ENCODE results near the gene CCDC34. TPM values are rescaled to one million over a fixed set of nuclear protein-coding genes. Genes with fewer than 3 reads are reported as not detected.
"Not testable (repeated sequence)": the region's sequence is repeated elsewhere in the genome, so short reads cannot be mapped to it uniquely, and the experiment has no call there.

Gene CCDC34
- total RNA-seq, 1 experiment from 2014 or later, result 15.3 TPM

DNA sequence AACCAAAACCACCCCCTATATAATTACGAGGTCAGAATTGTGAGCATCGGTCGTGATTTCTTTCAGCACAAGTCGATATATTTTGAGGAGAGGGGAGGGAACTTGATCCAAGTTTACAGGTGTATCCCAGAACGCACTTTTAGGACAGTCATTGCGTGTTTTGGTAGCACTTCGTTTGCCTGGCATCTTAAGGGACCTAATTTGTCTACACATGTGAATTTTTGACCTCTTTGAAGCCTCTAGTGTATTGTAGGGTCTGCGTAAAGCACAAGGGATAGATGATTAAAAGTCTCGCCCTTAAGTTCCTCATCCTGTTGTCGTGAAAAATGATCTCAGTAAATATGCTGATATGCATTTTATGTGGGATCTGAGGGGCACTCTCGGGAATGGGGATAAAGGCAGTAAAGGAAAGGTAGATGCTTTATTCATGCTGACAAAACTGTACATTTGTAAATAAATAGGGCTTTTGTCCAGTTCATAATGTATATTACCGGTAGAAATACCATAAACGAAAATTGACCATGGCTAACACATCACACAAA lies 632 bp upstream of the CCDC34 start:
- no peak for DNase-seq (ENCODE audit: low read depth)

- no peak for DNase-seq (ENCODE audit: low read depth)
Measured at GRCh38 chr11:27361649-27362431, 1.2 kb downstream of the CCDC34 start.

GRCh38 chr11:27358296-27358695 lies 4.7 kb downstream of the CCDC34 start:
- DNase-seq (ENCODE audit: low read depth), result no peak

DNA sequence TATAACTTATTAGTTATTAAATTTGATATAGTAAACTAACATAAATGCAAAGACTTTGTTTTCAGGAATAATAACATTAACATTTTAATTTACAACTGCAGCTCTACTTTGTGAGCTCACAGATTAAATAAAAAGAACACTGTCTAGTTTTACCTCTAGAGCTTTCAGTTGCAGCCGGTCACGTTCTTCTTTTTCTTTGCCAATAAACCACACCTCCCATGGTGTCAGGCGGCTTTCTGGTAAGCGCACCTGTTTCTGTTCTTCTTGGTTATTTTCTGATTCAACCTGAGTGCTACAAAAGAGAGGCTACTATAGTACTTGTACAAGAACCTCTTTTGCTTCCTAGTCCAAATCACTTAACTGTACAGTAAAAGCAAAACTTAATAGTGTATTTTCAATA lies 5.8 kb downstream of the CCDC34 start:
- no peak for DNase-seq (ENCODE audit: low read depth)

DNA sequence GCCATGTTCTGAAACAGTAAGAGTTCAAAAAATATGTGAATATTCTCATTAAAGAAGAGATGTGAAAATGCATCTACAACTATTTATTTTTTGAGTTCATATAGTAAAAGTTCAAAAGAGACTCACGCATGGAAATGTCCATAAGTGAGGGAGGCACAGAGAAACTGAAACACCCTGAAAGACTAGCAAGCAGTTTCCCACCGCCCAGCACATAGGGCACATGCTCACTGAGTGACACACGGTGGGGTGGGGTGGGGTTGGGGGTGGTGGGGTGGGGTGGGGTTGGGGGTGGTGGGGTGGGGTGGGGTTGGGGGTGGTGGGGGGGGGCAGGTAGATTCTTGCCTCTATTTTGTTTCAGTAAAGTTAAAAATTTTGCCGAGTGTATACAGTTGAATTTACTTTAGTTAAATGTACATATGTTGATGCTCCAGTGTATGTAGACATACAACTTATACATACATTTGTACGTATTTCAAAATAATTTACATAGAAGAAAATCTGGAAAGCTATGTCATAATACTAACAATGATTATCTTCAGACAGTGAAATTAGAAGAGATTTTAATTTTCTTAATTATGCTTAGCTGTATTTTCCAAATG lies 6.3 kb downstream of the CCDC34 start:
- DNase-seq (ENCODE audit: low read depth), result no peak

DNA sequence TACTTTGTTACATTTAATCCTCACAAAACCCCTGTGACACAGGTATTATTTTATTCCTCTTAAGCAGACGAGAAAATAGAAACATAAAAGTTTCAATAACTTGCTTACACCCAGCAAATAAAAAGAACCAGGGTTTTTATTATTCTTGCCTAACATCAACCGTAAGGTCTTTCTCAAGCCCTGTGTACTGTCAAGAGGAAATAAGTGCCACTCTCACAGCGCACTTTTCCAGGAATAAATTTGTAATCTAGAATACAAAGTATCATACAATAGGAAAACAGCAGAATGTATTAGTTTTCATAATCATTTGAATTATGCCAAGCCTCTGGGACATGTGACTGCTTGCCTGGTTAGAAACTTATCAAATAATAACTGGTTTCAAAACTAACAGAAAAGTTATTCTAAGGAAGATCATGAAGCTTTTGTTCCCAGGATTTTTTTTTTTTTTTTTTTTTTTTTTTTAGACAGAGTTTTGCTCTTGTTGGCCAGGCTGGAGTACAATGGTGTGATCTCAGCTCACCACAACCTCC lies 7.4 kb downstream of the CCDC34 start:
- DNase-seq (ENCODE audit: low read depth), result no peak

- no peak for DNase-seq (ENCODE audit: low read depth)
Measured at GRCh38 chr11:27354359-27354965, 8.6 kb downstream of the CCDC34 start.

DNA sequence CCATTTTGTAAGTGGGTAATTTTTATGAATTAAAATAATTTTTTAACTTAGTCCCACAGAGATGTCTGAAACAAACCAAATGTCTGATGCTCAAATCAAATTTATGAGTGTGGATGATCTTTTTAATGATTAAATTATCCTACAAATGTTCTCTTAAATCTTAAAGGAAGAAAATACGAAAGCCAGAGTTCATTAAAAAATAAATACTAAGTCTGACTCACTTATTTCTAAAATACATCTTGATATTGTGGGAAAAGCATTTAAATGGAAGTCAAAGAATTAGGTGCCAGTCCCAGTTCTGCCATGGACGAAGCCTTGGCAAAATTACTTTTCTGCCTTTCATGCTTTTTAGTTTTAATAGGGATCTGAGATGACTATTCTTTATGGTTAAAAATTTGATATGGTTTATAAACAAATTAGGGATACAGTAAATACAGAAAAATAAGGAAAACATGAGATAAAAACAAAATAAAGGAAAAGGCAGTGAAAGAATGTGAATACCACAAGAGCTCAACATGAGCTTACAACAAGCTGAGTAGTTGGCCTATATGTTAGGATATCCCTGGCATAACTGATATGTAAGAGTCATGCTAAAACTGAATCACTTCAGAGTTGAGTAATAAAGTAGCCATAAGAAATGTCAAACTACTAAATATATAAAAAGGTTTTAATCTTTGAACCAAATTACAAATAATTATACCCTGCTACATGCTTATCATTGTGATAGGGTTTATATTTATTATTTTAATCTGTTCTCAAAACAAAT lies 9.2 kb downstream of the CCDC34 start:
- no peak for DNase-seq (ENCODE audit: low read depth)

GRCh38 chr11:27352781-27353180 lies 10.2 kb downstream of the CCDC34 start:
- no peak for DNase-seq (ENCODE audit: low read depth)

DNA sequence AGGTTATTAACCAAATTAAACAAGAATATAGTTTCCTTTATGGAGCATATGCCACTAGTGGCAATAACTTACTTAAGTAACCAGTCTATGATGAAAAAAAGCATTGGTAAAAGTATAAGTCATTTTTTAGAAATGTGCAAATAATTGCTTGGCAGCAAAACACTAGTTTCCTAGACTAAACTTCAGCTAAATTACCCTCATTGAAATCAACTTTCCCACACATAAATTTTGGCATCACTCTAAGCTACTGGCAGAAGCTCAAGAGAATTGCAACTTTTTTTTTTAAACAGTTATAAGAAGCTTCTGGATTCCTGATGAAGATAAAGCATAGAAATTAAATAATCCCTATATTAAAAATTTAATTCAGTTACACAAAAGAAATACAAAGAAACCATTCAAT lies 12.5 kb downstream of the CCDC34 start:
- peak; percentile 27 for DNase-seq (ENCODE audit: low read depth)

DNA sequence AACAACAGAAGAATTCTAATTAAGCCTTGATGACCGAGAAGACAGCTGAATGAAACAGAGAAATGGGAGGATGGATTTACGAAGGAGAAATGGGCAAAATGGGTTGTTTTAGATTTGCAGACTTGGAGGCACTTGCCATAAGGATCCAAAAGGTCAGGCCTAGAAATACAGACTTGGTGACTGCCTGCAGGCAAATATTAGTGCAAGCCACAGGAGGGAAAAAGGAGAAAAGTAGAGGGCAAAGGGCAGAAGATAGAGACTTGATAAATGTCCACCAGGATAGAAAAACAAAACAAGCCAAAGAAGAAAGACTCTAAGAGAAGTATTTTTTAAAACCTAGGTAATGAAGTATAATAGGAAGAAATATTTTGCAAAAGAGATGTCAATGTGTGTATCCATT lies 13.1 kb downstream of the CCDC34 start:
- no peak for DNase-seq (ENCODE audit: low read depth)

DNA sequence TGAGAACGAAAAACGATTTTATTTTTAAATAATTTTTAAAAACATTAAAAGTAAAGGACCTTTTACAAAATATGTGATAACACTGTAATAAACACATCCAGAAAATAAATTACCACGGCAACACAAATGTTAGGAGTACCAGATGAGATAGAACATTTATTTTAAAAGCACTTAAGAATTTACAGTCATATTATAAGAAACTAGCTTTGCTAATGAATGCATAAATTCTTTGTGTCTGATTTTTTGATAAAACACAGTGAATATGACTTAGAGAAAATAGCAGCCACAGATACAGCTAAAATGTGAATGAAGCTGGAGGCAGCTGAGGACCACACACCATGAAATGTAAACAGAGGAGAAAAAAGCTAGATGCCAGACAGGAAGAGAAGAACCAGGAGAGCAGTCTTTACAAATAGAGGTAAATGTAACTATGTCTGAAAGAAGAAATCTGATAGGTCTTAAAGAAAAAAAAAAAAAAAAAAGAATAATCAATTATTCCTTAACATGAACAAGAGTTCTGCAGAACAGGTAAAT lies 14.6 kb downstream of the CCDC34 start:
- DNase-seq (ENCODE audit: low read depth), result no peak

DNA sequence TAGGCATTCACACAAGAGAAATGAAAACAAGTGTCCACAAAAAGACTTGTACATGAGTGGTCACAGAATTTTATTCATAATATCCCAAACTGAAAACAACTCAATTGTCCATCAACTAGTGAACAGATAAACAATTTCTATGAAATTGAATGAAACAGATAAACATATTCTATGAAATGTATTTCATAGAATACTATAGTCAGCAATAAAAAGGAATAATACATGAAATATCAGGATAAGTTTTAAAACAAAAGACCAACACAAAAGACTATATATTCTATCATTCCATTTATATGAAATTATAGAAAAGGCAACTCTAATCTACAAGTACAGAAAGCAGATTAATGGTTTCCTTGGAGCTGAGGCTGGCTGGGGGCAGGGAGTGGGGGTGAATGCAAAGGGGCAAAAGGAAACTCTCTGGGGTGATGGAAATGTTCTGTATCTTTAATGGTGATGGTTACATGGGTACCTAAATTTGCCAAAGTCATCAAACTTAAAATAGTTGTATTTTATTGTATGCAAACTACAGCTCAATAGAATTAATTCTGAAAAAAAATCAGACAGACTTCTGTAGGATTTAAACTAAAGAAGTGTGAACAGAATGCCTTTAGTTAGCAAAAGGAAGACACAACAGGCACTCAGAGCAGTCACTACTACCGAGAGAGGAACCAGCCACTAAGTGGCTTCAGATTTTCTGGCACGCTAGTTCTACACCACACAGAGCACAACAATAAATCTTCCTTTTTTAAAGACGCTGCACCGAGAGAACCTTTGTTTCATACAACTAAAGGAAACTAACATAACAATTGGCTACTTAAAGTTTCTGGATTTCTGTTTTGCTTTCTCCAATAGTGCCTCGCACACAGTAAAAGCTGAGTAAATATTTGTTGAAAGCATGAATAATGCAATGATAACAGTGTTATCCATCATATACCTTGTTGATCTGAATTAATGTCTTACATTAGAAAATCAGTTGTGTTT lies 15.4 kb downstream of the CCDC34 start:
- DNase-seq (ENCODE audit: low read depth), result no peak

- DNase-seq (ENCODE audit: low read depth), result no peak
Measured at GRCh38 chr11:27339941-27340340, 23.1 kb downstream of the CCDC34 start.

GRCh38 chr11:27334764-27335163 lies 28.3 kb downstream of the CCDC34 start:
- not testable (repeated sequence) for DNase-seq (ENCODE audit: low read depth)

DNA sequence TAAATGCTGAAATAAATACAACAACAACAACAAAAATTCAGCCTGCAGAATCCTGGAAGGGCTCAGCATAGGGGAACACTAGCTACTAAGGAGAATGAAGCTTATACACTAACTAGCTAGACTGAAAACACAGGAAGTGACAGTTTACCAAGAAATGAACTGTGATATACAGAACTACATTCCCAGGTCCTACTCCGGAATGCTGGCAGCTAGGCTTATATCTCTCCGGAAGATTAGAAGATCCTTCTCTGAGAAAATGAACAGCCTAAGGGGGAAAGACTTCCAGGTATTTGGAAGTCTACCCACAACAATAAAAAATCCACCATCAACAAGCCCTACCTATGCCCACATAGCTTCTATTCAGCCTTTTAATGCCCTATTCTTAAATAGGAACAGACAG lies 31.0 kb downstream of the CCDC34 start:
- DNase-seq (ENCODE audit: low read depth), result peak; percentile 39

DNA sequence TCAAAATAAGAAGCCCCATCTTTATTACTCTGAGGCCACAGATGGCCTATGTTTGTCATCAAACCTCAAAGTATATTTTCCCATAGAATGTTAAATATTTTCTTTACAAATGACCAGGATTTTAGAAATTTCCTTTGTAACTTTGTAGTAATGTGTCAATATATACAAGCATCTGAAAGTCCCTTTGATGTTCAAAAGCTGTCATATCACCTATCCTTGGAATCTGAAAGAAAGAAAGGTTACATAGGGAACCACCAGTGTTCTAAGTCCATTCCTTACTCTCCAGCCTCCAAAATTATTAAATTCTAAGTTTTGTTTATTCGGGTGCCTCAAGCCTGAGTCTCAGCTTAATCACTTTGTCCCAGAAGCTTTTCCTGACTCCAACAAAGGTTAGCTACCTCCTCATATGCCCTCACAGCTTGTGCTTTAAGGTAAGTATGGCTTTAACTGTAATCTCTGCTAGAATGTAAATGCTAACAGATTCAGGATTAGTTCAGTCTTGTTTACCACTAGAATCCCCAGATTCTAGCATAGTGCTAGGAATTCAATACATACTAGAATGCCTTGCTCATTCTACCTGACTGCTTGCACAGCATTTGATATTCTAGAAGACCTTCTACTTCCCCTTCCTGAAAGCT lies 32.3 kb downstream of the CCDC34 start:
- DNase-seq (ENCODE audit: low read depth), result no peak

- DNase-seq (ENCODE audit: low read depth), result peak; percentile 39
Measured at GRCh38 chr11:27329867-27330632, 33.0 kb downstream of the CCDC34 start.

DNA sequence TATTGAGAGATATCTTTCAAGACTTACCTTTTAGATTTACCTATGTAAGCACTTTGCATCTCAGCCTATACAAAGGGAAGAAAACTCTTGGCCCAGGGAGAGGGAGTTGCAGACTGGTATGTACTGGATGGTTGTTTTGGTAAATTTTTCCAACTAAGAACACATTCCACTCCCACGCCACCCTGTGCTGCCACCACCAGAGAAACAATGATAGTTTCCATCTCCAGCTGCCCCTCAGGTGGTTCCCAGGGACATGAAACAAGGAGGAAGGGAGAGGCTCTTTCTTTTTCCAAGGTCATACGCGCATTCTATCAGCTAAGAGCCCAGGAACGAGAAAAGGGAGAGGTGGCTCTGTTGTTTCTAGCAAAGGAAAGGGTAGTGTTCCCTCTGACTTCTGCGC lies 34.4 kb downstream of the CCDC34 start:
- DNase-seq (ENCODE audit: low read depth), result no peak

All from M059J (cell line).